Stimulated activated CD4-positive, alpha-beta T cell treated with anti-CD3 and anti-CD28 coated beads, TNF-alpha, amount 100 ng/mL, for 24 hours (primary cell): ENCODE data around the gene TNRC18.
"Not testable (repeated sequence)": the region's sequence is repeated elsewhere in the genome, so short reads cannot be mapped to it uniquely, and the experiment has no call there.

Experiments used
- DNase-seq, 3 experiments: peaks; one replicate each; pipeline ENCODE4 v3.0.0-alpha.2; 2020; ENCODE audit warnings: low read depth in 3 of 3

The TNRC18 gene

GRCh38 chr7:5351507-5352265 lies 71.9 kb downstream of the TNRC18 start:
- no peak for DNase-seq

DNA sequence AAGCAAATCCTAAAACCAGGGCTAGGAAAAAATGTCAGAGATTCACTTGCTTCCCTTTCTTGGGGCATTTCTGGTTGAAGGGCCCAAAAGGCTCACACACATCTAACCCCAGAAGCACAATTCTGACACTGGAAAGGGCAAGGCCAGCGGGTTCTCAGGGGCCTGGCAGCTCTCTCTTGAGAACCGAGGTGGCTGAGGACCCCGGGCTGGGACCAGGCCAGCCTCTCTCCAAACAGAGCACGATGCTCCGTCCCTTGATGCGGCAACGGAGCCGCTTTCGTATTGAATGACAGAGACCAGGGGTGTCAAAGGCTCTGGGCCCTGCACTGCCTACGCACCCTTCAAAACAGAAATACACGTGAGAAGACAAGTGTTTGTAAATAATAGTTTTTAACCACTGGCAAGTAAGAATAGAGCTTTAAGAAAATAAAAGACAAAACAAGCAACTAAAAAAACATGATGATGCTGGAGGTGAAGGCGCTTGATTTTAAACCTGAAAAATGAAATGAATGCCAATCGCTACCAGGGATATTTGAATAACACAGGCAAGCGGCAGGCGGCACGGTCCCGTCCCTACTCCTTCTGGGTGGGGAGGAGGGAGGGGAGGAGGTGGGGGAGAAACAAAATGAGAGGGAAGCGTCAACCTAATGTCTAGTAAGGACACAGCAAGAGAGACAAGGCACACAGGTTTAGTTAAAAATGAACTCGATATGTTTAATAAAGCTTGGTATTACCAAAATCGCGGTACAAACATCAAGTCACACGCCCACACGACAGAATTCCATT lies 72.8 kb downstream of the TNRC18 start:
- no peak for DNase-seq

GRCh38 chr7:5350174-5350463 lies 73.5 kb downstream of the TNRC18 start:
- no peak for DNase-seq

DNA sequence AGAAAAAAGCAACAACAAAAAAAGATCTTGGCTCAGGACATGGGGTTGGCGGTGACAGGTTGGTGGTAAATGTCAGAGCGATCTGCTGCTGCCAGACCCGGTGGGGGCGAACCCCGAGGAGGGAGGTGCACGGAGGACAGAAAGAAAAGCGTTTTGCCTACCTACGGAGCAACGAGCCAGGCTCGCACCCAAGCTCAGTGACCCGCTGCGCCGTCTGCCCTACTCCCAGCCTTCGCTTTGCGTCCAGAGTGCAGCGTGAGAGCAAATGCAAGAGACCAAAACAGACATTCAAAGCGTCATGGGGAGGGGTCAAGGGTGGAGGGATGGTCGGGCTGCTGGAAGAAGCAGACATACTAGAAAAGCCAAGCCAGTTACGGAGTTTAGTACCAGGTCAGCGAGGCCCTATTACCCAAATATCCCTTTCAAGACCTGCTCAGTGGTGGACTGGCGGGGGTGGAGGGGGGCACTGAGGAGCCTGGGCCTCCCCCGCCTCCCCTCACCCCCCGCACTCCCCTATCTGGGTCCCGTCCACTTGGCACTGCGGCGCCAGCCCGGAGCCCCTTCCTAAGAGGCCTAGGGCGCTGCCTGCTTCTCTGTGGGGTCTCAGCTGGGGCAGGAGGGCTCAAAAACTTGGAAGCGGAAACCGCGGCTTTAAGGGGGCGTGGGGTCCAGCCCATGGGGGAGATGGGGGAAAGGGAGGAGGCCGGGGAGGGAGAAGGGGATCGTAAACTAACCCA lies 74.0 kb downstream of the TNRC18 start:
- DNase-seq, result no peak

DNA sequence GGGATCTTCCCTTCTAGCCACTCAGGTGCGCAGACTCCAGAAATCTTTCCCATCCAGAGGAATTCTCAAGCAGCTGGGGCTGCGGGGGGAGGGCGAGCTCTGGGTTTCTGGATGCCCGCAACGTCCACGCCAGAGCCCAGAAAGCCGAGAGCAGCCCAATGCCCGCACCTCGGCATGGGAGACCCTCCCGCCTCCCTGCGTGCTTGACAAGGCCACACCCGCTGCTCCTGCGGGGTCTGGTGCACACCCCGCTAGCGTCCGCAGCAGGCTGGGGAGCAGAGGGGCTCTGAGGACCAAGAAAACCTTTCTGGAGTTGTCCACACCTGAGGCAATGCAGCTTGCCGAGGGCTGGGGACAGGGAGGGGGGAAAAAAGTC lies 74.6 kb downstream of the TNRC18 start:
- DNase-seq, result no peak

GRCh38 chr7:5348134-5349004 lies 75.3 kb downstream of the TNRC18 start:
- DNase-seq, result no peak

GRCh38 chr7:5345671-5346070 lies 78.0 kb downstream of the TNRC18 start:
- DNase-seq, result no peak

DNA sequence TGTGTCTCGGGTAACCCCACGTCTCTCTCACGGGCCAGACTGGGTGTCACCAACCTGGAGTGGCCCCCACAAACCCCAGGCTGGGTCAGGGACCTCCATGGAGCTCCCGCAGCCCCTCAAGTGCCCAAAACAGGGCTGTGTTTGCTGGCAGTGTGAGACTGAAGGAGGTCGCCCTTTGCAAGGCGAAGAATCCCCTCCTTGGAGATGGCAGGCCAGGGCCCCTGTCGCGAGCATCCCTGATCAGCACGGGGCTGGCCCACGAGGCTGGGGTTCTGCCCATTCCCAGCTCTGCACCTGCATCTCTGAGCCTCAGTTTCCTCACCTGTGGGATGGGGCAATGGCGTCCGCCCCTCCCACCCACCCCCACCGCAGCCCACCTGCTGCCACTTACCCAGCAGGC lies 78.5 kb downstream of the TNRC18 start:
- no peak for DNase-seq

- DNase-seq, result no peak
Measured at GRCh38 chr7:5344342-5344741, 79.3 kb downstream of the TNRC18 start.

DNA sequence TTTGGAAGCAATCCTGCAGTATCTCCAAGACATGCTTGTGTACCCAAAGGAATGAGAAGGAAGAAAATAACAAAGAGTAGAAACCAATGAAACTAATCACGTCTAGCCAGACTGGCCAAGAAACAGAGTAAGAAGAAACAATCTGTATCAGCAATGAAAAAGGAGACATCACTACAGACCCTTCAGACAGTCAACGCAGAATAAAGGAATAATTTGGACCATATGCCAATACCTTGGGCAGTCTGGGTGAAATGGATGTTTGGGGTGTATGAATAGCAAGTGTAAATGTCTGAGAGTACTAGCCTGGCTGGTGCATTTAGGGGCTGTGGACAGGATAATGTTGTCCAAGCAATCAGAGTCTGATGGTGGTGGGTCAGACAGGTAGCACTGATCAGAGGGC lies 79.8 kb downstream of the TNRC18 start:
- DNase-seq, result no peak

- DNase-seq, result no peak
Measured at GRCh38 chr7:5342631-5343030, 81.0 kb downstream of the TNRC18 start.

- DNase-seq, result no peak
Measured at GRCh38 chr7:5339955-5340354, 83.7 kb downstream of the TNRC18 start.

DNA sequence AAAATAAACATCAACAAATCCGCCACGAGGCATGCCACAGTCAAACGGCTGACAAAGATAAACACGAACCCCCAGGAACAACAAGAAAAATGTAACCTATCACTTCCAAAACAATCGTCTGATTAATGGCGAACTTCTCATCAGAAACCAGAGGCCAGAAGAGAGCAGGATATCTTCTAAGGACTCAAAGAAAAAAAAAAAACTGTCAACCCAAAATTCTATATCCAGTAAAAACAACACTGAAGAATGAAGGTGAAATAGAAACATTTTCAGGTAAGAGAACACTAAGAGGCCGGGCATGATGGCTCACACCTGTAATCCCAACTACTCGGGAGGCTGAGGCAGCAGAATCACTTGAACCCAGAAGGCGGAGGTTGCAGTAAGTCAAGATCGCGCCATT lies 86.6 kb downstream of the TNRC18 start:
- no peak for DNase-seq

- DNase-seq, result no peak
Measured at GRCh38 chr7:5334671-5335070, 89.0 kb downstream of the TNRC18 start.

- DNase-seq, result no peak
Measured at GRCh38 chr7:5333121-5334045, 90.3 kb downstream of the TNRC18 start.

DNA sequence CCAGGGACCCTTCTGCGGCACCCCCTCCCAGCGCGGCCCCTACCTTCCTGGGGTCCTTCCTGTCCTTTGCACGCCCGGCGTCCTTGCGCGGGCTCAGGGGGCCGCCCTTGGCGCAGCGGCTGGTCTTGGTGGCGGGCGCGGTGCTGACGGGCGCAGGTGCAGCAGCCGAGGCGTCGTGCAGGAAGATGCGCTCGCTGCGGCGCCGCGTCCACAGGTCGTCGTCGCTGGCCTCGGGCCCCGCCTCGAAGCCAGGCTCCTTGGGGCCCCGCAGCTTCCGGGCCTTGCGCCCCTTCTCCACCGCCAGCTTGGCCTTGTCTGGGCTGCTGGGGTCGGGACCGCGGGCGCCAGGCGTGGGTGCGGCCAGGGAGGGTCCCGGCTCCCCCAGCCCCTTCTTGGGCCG lies 91.1 kb downstream of the TNRC18 start:
- no peak for DNase-seq

DNA sequence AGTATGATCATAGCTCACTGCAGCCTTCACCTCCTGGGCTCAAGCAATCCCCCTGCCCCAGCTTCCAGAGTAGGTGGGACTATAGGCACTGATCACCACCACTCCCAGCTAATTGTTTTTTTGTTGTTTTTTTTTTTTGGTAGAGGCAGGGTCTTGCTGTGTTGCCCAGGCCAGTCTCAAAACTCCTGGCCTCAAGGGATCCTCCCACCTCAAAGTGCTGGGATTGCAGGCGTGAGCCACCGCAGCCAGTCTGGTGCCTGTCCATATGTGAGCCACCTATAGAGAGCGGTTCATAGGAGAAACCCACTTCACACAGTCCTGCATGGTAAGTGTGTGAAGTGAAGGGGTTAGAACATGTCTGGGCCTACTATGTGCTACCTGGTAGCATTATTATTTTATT lies 93.3 kb downstream of the TNRC18 start:
- DNase-seq, result no peak

DNA sequence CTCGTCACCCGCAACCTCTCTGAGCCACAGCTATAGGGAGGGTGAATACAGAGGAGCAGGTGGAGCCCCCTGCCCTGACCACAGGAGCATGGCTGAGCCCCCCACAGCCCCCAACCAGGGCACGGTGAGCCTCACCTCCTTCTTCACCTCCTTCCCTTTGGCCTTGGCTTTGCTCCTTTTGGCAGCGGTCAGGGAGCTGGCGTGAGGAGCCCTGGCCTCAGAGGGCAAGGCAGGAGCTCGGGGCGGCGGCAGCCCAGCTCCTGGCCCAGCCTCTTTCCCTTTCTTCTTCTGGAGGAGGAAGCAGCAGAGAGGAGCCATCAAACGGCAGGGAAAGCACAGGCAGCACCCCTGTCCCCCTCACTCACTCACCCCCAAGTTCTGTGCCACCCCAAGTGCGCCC lies 98.7 kb downstream of the TNRC18 start:
- DNase-seq, result no peak

- not testable (repeated sequence) for DNase-seq
Measured at GRCh38 chr7:5323800-5324781, 99.5 kb downstream of the TNRC18 start.
